ENCODE measurements around the gene PIK3CD.

PIK3CD gene

DNA sequence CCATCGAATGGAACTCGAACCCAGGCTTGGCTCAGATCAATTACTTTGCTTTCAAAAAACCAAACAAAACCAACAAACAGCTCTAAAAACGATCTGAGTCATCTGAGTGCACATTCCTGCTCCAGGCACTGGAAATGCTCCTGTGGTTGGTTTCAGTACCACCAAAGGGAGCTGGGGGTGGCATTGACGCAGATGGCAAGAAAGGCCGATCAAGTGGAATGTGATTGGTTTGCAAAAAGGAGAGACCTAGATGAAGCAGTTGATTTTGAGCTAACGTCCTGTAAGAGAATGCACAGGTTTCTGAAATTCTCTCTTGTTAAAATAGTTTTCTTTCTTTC is 39.5 kb downstream of the PIK3CD start:
- Histone ChIP-seq H3K4me3 (ENCODE audit: control insufficient read depth in 1 of 7, extremely low read depth in 1 of 7, insufficient read depth in 4 of 7, low read depth in 2 of 7, low read length in 6 of 7) (no peak overlapping the region), H3K9me3 (ENCODE audit: control extremely low read depth in 1 of 5, control insufficient read depth in 4 of 5, insufficient read depth in 2 of 5, low read depth in 1 of 5, low read length in 4 of 5) (no peaks in the 10 kb centered on the region), H3K27me3 (replicated peaks in 2 of 5; ENCODE audit: control insufficient read depth in 4 of 5, insufficient read depth in 5 of 5, low read length in 4 of 5) (no peaks in the 10 kb centered on the region), H3K27ac (ENCODE audit: insufficient read depth in 1 of 2, low read depth in 1 of 2, low read length in 2 of 2, poor library complexity in 1 of 2, severe bottlenecking in 2 of 2) (no peak overlapping the region), H3K4me1 (ENCODE audit: control extremely low read depth in 1 of 4, control insufficient read depth in 4 of 4, insufficient read depth in 4 of 4, low read length in 3 of 4) (peaks cover 14 to 47% (median 44%) of the 10 kb centered on the region in 4 experiments), H3K36me3 (ENCODE audit: control insufficient read depth in 4 of 4, insufficient read depth in 4 of 4, low read length in 3 of 4) (peaks cover 8 to 29% (median 17%) of the 10 kb centered on the region in 4 experiments)
- DNase-seq = no peak
- WGBS (ENCODE audit: insufficient coverage) = 91% methylated on average over 5 of the region's 6 CpGs
- ChIA-PET POLR2A (no interaction called here), CTCF (interaction anchor here (0.7 to 8.3 kb wide), 7 partner anchors 10 to 63 kb away, joined by 3 to 59 read pairs (median 4); partner anchors contain the start of gene PIK3CD)

DNA sequence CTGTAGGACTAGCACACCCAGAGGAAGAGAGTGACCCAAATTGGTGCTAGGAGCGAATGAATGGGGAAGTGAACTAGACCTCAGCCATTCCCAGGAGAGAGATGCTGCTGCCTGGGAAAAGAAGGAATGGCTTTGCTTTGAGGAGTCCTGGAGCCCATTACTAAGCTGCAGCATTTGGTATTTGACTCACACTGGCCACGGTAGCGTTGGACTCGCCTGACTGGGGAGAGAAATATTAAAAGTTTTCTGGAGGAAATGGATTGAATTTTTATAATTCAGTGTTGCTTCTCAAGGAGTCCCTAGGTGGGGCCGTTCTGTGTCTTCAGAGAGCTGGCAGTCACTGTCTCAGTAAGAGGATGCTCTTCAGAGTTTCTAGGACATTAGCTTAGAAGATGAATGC is 40.2 kb downstream of the PIK3CD start:
- CTCF ChIA-PET = interaction anchor here (0.6 to 2.0 kb wide), 7 partner anchors 10 to 129 kb away, joined by 3 to 13 read pairs (median 3); partner anchors contain the start of gene PIK3CD
- Histone ChIP-seq H3K27me3 (replicated peaks in 2 of 5; ENCODE audit: control insufficient read depth in 4 of 5, insufficient read depth in 5 of 5, low read length in 4 of 5) (no peaks in the 10 kb centered on the region), H3K36me3 (ENCODE audit: control insufficient read depth in 4 of 4, insufficient read depth in 4 of 4, low read length in 3 of 4) (peaks cover 8 to 29% (median 19%) of the 10 kb centered on the region in 4 experiments), H3K4me1 (ENCODE audit: control extremely low read depth in 1 of 4, control insufficient read depth in 4 of 4, insufficient read depth in 4 of 4, low read length in 3 of 4) (peaks cover 13 to 46% (median 41%) of the 10 kb centered on the region in 4 experiments), H3K4me3 (ENCODE audit: control insufficient read depth in 1 of 7, extremely low read depth in 1 of 7, insufficient read depth in 4 of 7, low read depth in 2 of 7, low read length in 6 of 7) (no peak overlapping the region), H3K27ac (ENCODE audit: insufficient read depth in 1 of 2, low read depth in 1 of 2, low read length in 2 of 2, poor library complexity in 1 of 2, severe bottlenecking in 2 of 2) (no peak overlapping the region), H3K9me3 (ENCODE audit: control extremely low read depth in 1 of 5, control insufficient read depth in 4 of 5, insufficient read depth in 2 of 5, low read depth in 1 of 5, low read length in 4 of 5) (no peaks in the 10 kb centered on the region)
- 89% methylated on average over 5 of the region's 5 CpGs for WGBS (ENCODE audit: insufficient coverage)
- DNase-seq = no peak
- POLR2A ChIA-PET = no interaction called here

DNA sequence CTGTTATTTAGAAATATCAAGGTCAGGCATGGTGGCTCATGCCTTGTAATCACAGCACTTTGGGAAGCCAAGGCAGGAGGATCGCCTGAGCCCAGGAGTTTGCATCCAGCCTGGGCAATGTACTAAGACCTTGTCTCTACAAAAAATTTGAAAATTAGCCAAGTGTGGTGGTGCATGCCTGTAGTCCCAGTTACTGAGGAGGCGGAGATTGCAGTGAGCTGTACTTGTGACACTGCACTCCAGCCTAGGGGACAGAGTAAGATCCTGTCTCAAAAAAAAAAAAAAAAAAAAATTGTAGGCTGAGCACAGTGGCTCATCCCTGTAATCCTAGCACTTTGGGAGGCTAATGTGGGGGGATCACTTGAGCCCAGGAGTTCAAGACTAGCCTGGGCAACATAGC is 45.3 kb downstream of the PIK3CD start:
- Histone ChIP-seq H3K4me1 (ENCODE audit: control extremely low read depth in 1 of 4, control insufficient read depth in 4 of 4, insufficient read depth in 4 of 4, low read length in 3 of 4) (peaks cover 0 to 2% (median 0%) of the 10 kb centered on the region in 4 experiments), H3K9me3 (ENCODE audit: control extremely low read depth in 1 of 5, control insufficient read depth in 4 of 5, insufficient read depth in 2 of 5, low read depth in 1 of 5, low read length in 4 of 5) (no peaks in the 10 kb centered on the region), H3K4me3 (ENCODE audit: control insufficient read depth in 1 of 7, extremely low read depth in 1 of 7, insufficient read depth in 4 of 7, low read depth in 2 of 7, low read length in 6 of 7) (no peak overlapping the region), H3K27me3 (replicated peaks in 2 of 5; ENCODE audit: control insufficient read depth in 4 of 5, insufficient read depth in 5 of 5, low read length in 4 of 5) (no peaks in the 10 kb centered on the region), H3K36me3 (ENCODE audit: control insufficient read depth in 4 of 4, insufficient read depth in 4 of 4, low read length in 3 of 4) (peaks cover 11 to 47% (median 32%) of the 10 kb centered on the region in 4 experiments), H3K27ac (ENCODE audit: insufficient read depth in 1 of 2, low read depth in 1 of 2, low read length in 2 of 2, poor library complexity in 1 of 2, severe bottlenecking in 2 of 2) (no peak overlapping the region)
- ChIA-PET POLR2A (no interaction called here), CTCF (no interaction called here)
- no peak for DNase-seq
- 100% methylated on average over 2 of the region's 2 CpGs for WGBS (ENCODE audit: insufficient coverage)

DNA sequence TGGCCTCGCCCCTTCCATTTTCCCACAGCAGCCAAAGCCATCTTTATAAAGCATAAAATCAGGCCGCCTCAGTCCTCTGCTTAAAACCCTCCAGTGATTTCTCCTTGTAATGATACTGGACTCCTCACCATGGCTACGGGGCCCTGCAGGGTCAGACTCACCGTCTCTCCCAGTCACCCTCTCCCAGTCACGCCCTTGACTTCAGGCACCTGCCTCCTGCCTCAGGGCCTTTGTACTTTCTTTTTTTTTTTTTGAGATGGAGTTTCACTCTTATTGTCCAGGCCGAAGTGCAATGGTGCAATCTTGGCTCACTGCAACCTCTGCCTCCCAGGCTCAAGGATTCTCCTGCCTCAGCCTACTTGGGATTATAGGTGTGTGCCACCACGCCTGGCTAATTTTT is 47.8 kb downstream of the PIK3CD start:
- Histone ChIP-seq H3K36me3 (ENCODE audit: control insufficient read depth in 4 of 4, insufficient read depth in 4 of 4, low read length in 3 of 4) (peaks cover 6 to 45% (median 26%) of the 10 kb centered on the region in 4 experiments), H3K4me3 (ENCODE audit: control insufficient read depth in 1 of 7, extremely low read depth in 1 of 7, insufficient read depth in 4 of 7, low read depth in 2 of 7, low read length in 6 of 7) (no peak overlapping the region), H3K27ac (ENCODE audit: insufficient read depth in 1 of 2, low read depth in 1 of 2, low read length in 2 of 2, poor library complexity in 1 of 2, severe bottlenecking in 2 of 2) (no peak overlapping the region), H3K9me3 (ENCODE audit: control extremely low read depth in 1 of 5, control insufficient read depth in 4 of 5, insufficient read depth in 2 of 5, low read depth in 1 of 5, low read length in 4 of 5) (peaks cover 0 to 13% (median 2%) of the 10 kb centered on the region in 5 experiments), H3K4me1 (ENCODE audit: control extremely low read depth in 1 of 4, control insufficient read depth in 4 of 4, insufficient read depth in 4 of 4, low read length in 3 of 4) (peaks cover 0 to 7% (median 5%) of the 10 kb centered on the region in 4 experiments), H3K27me3 (replicated peaks in 2 of 5; ENCODE audit: control insufficient read depth in 4 of 5, insufficient read depth in 5 of 5, low read length in 4 of 5) (no peaks in the 10 kb centered on the region)
- 96% methylated on average over 6 of the region's 7 CpGs for WGBS (ENCODE audit: insufficient coverage)
- POLR2A ChIA-PET = no interaction called here
- CTCF ChIA-PET = interaction anchor here (1.1 kb wide), 1 partner anchor 71 kb away, joined by 3 read pairs; no protein-coding TSS in a partner anchor
- DNase-seq = no peak

DNA sequence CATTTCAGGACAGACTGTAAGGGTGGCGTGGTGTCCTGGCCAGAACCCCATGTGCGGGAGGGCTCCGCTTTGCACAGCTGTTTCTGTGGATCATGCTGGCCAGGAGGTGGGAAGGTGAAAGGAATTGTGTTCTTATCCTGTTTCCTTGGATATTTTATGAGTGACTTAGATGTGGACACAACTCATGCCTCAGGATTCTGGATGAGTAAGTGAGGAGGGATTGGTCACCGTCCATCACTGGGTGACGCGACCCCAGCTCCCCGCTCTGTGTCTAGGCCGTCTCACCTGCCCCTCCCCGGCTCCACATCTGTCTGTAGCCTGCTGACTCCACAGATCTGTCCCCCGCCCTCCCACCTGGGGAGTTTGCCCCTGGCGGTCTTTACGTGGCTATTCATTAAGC is 48.8 kb downstream of the PIK3CD start:
- DNase-seq = no peak
- peaks cover 6 to 41% (median 22%) of the 10 kb centered on the region in 4 experiments for H3K36me3 ChIP-seq (ENCODE audit: control insufficient read depth in 4 of 4, insufficient read depth in 4 of 4, low read length in 3 of 4)
- peaks cover 0 to 17% (median 10%) of the 10 kb centered on the region in 4 experiments for H3K4me1 ChIP-seq (ENCODE audit: control extremely low read depth in 1 of 4, control insufficient read depth in 4 of 4, insufficient read depth in 4 of 4, low read length in 3 of 4)
- 95% methylated on average over 9 of the region's 12 CpGs for WGBS (ENCODE audit: insufficient coverage)
- ChIA-PET CTCF (no interaction called here), POLR2A (no interaction called here)
- H3K9me3 ChIP-seq (ENCODE audit: control extremely low read depth in 1 of 5, control insufficient read depth in 4 of 5, insufficient read depth in 2 of 5, low read depth in 1 of 5, low read length in 4 of 5) = peaks cover 0 to 13% (median 2%) of the 10 kb centered on the region in 5 experiments
- H3K4me3 ChIP-seq (ENCODE audit: control insufficient read depth in 1 of 7, extremely low read depth in 1 of 7, insufficient read depth in 4 of 7, low read depth in 2 of 7, low read length in 6 of 7) = no peak overlapping the region
- H3K27ac ChIP-seq (ENCODE audit: insufficient read depth in 1 of 2, low read depth in 1 of 2, low read length in 2 of 2, poor library complexity in 1 of 2, severe bottlenecking in 2 of 2) = no peak overlapping the region
- no peaks in the 10 kb centered on the region for H3K27me3 ChIP-seq (replicated peaks in 2 of 5; ENCODE audit: control insufficient read depth in 4 of 5, insufficient read depth in 5 of 5, low read length in 4 of 5)

DNA sequence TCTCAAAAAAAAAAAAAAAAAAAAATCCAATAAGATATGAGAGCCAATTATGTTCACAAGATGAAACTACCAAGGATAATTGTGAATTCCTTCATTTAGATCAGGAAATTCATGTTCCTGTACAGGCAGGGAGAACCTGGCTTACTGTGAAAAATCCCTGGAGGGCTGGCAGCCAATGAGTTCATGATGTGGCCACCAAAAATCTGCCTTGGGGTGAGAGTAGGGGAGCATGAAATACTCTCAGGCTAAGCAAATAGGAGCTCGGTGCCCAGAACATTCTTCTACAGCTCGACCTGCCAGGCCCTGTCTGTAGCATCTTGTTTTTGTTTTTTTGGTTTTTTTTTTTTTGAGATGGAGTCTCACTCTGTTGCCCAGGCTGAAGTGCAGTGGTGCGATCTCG is 50.1 kb downstream of the PIK3CD start:
- Histone ChIP-seq H3K27ac (ENCODE audit: insufficient read depth in 1 of 2, low read depth in 1 of 2, low read length in 2 of 2, poor library complexity in 1 of 2, severe bottlenecking in 2 of 2) (no peak overlapping the region), H3K4me1 (ENCODE audit: control extremely low read depth in 1 of 4, control insufficient read depth in 4 of 4, insufficient read depth in 4 of 4, low read length in 3 of 4) (peaks cover 0 to 24% (median 10%) of the 10 kb centered on the region in 4 experiments), H3K36me3 (ENCODE audit: control insufficient read depth in 4 of 4, insufficient read depth in 4 of 4, low read length in 3 of 4) (peaks cover 6 to 38% (median 21%) of the 10 kb centered on the region in 4 experiments), H3K4me3 (ENCODE audit: control insufficient read depth in 1 of 7, extremely low read depth in 1 of 7, insufficient read depth in 4 of 7, low read depth in 2 of 7, low read length in 6 of 7) (no peak overlapping the region), H3K27me3 (replicated peaks in 2 of 5; ENCODE audit: control insufficient read depth in 4 of 5, insufficient read depth in 5 of 5, low read length in 4 of 5) (no peaks in the 10 kb centered on the region), H3K9me3 (ENCODE audit: control extremely low read depth in 1 of 5, control insufficient read depth in 4 of 5, insufficient read depth in 2 of 5, low read depth in 1 of 5, low read length in 4 of 5) (peaks cover 0 to 13% (median 2%) of the 10 kb centered on the region in 5 experiments)
- 100% methylated on average over 2 of the region's 4 CpGs for WGBS (ENCODE audit: insufficient coverage)
- DNase-seq = no peak
- ChIA-PET CTCF (interaction anchor here (0.9 to 3.8 kb wide), 2 partner anchors 19 to 23 kb away, joined by 3 to 21 read pairs; no protein-coding TSS in a partner anchor), POLR2A (no interaction called here)

DNA sequence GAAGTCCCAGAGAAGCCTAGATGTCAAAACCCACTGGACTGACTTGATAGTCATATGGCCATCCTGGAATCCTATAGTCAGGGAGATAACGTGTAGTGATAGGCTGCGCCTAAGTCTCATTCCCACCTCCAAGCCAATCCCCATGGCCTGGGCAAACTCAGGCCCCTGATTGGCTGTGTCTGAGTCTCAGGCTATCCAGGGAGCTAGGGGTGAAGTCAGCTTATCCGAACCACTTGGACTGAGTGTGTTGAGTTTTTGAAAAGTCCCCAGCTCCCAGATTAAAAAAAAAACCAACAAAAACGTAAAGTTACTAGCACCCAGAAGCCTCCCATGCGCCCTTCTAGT is 51.6 kb downstream of the PIK3CD start:
- no peak for DNase-seq
- Histone ChIP-seq H3K9me3 (ENCODE audit: control extremely low read depth in 1 of 5, control insufficient read depth in 4 of 5, insufficient read depth in 2 of 5, low read depth in 1 of 5, low read length in 4 of 5) (peaks cover 0 to 13% (median 2%) of the 10 kb centered on the region in 5 experiments), H3K4me3 (ENCODE audit: control insufficient read depth in 1 of 7, extremely low read depth in 1 of 7, insufficient read depth in 4 of 7, low read depth in 2 of 7, low read length in 6 of 7) (no peak overlapping the region), H3K4me1 (ENCODE audit: control extremely low read depth in 1 of 4, control insufficient read depth in 4 of 4, insufficient read depth in 4 of 4, low read length in 3 of 4) (peaks cover 0 to 24% (median 10%) of the 10 kb centered on the region in 4 experiments), H3K27me3 (replicated peaks in 2 of 5; ENCODE audit: control insufficient read depth in 4 of 5, insufficient read depth in 5 of 5, low read length in 4 of 5) (no peaks in the 10 kb centered on the region), H3K36me3 (ENCODE audit: control insufficient read depth in 4 of 4, insufficient read depth in 4 of 4, low read length in 3 of 4) (peaks cover 6 to 38% (median 21%) of the 10 kb centered on the region in 4 experiments), H3K27ac (ENCODE audit: insufficient read depth in 1 of 2, low read depth in 1 of 2, low read length in 2 of 2, poor library complexity in 1 of 2, severe bottlenecking in 2 of 2) (no peak overlapping the region)
- no CpG with 5 or more reads among the region's 5 CpGs for WGBS (ENCODE audit: insufficient coverage)
- ChIA-PET CTCF (interaction anchor here (0.7 to 3.8 kb wide), 7 partner anchors 12 to 87 kb away, joined by 3 to 21 read pairs (median 5); no protein-coding TSS in a partner anchor), POLR2A (no interaction called here)

Measured in common myeloid progenitor, CD34-positive (primary cell).